ENCODE data around the gene DCBLD2. TPM values are rescaled to one million over a fixed set of nuclear protein-coding genes. Genes with fewer than 3 reads are reported as not detected.

Gene DCBLD2
- total and polyA plus RNA-seq, 2 donors (not counting 3 experiments of a cell fraction or from before 2014, with no cell fraction given) = 28.7 to 77.3 TPM

- H3K27me3 ChIP-seq (ENCODE audit: control insufficient read depth in 2 of 2, insufficient read depth in 2 of 2, low read length in 2 of 2) = no peaks in the 10 kb centered on the region
- H4K20me1 ChIP-seq (replicated peaks; ENCODE audit: control insufficient read depth, extremely low read depth, insufficient read depth, low read length) = peaks cover 2% of the 10 kb centered on the region
- H3K79me2 ChIP-seq (ENCODE audit: control insufficient read depth, insufficient read depth, low read length) = peaks cover 96% of the 10 kb centered on the region
- BruUV-seq (replicated peaks) = no TSS peak
- no peak overlapping the region for H2AFZ ChIP-seq (ENCODE audit: low read depth, low read length)
- H3K9me1 ChIP-seq (replicated peaks; ENCODE audit: control insufficient read depth, extremely low read depth, insufficient read depth, low read length) = no peaks in the 10 kb centered on the region
- POLR2A ChIA-PET = interaction anchor here (2.1 kb wide), 1 partner anchor 14 kb away, joined by 9 read pairs; the partner anchor contains the start of gene DCBLD2
- dilution Hi-C loops (cut with MboI; ENCODE audit: extremely low pct_ligation_motif_present, low sequenced_read_pairs) (no loop called here), intact Hi-C loops (cut with micrococcal nuclease) (no loop called here)
- no peak overlapping the region for H3K4me2 ChIP-seq (ENCODE audit: insufficient read depth, low read length)
- peaks cover 65% of the 10 kb centered on the region for H3K4me1 ChIP-seq (ENCODE audit: control insufficient read depth, extremely low read depth, insufficient read depth, low read length)
- TF ChIP-seq MAX (IDR thresholded peaks at IDR 0.05; ENCODE audit: insufficient read depth, insufficient read length) = no peak
- no peak for TF ChIP-seq POLR2AphosphoS5 (IDR thresholded peaks at IDR 0.05; ENCODE audit: insufficient read depth, low read depth, low read length)
- TF ChIP-seq POLR2A (IDR thresholded peaks at IDR 0.05; ENCODE audit: low read depth, low read length) = no peak
- no peaks in the 10 kb centered on the region for H3K36me3 ChIP-seq (ENCODE audit: control insufficient read depth in 2 of 2, extremely low read depth in 1 of 2, insufficient read depth in 2 of 2, low read length in 2 of 2)
- FAIRE-seq = no peak
- no peak overlapping the region for H3K27ac ChIP-seq (ENCODE audit: insufficient read depth, low read depth, low read length)
- no peak for DNase-seq (ENCODE audit: low read depth, low spot score)
- no peak overlapping the region for H3K4me3 ChIP-seq (replicated peaks in 1 of 3; ENCODE audit: insufficient read depth in 1 of 3, low read depth in 1 of 3, low read length in 3 of 3)
- CTCF ChIA-PET = interaction anchor here (1.2 to 2.1 kb wide), 6 partner anchors 11 to 107 kb away, joined by 3 to 8 read pairs (median 4); no protein-coding TSS in a partner anchor
- H3K9ac ChIP-seq (replicated peaks; ENCODE audit: extremely low read depth, insufficient read depth, low read length) = no peak overlapping the region
- no peaks in the 10 kb centered on the region for H3K9me3 ChIP-seq (replicated peaks; ENCODE audit: control insufficient read depth, insufficient read depth, low read length)
These were observed 13.8 kb downstream of the DCBLD2 start for GRCh38 chr3:98887684-98888083.

GRCh38 chr3:98886525-98886924, 15.0 kb downstream of the DCBLD2 start:
- H4K20me1 ChIP-seq (replicated peaks; ENCODE audit: control insufficient read depth, extremely low read depth, insufficient read depth, low read length) = peaks cover 2% of the 10 kb centered on the region
- H3K4me3 ChIP-seq (replicated peaks in 1 of 3; ENCODE audit: insufficient read depth in 1 of 3, low read depth in 1 of 3, low read length in 3 of 3) = no peak overlapping the region
- POLR2A ChIA-PET = interaction anchor here (1.3 kb wide), 1 partner anchor 15 kb away, joined by 5 read pairs; the partner anchor contains the start of gene DCBLD2
- H3K9ac ChIP-seq (replicated peaks; ENCODE audit: extremely low read depth, insufficient read depth, low read length) = no peak overlapping the region
- DNase-seq (ENCODE audit: low read depth, low spot score) (peak; percentile 37), FAIRE-seq (peak; percentile 24)
- H3K9me1 ChIP-seq (replicated peaks; ENCODE audit: control insufficient read depth, extremely low read depth, insufficient read depth, low read length) = no peaks in the 10 kb centered on the region
- BruUV-seq (replicated peaks) = no TSS peak
- H3K36me3 ChIP-seq (ENCODE audit: control insufficient read depth in 2 of 2, extremely low read depth in 1 of 2, insufficient read depth in 2 of 2, low read length in 2 of 2) = no peaks in the 10 kb centered on the region
- CTCF ChIA-PET = interaction anchor here (0.9 to 2.4 kb wide), 3 partner anchors 15 to 107 kb away, joined by 3 to 9 read pairs (median 5); partner anchors contain the start of gene DCBLD2
- H2AFZ ChIP-seq (ENCODE audit: low read depth, low read length) = no peak overlapping the region
- dilution Hi-C loops (cut with MboI; ENCODE audit: extremely low pct_ligation_motif_present, low sequenced_read_pairs) = no loop called here
- intact Hi-C loops (cut with micrococcal nuclease) = no loop called here
- peak overlapping the region; percentile 78 for H3K4me2 ChIP-seq (ENCODE audit: insufficient read depth, low read length)
- H3K9me3 ChIP-seq (replicated peaks; ENCODE audit: control insufficient read depth, insufficient read depth, low read length) = no peaks in the 10 kb centered on the region
- H3K4me1 ChIP-seq (ENCODE audit: control insufficient read depth, extremely low read depth, insufficient read depth, low read length) = peaks cover 57% of the 10 kb centered on the region
- peak overlapping the region; percentile 49 for H3K27ac ChIP-seq (ENCODE audit: insufficient read depth, low read depth, low read length)
- H3K79me2 ChIP-seq (ENCODE audit: control insufficient read depth, insufficient read depth, low read length) = peaks cover 94% of the 10 kb centered on the region
- no peaks in the 10 kb centered on the region for H3K27me3 ChIP-seq (ENCODE audit: control insufficient read depth in 2 of 2, insufficient read depth in 2 of 2, low read length in 2 of 2)
- TF ChIP-seq JUN (IDR thresholded peaks at IDR 0.05; ENCODE audit: borderline replicate concordance, insufficient read depth, insufficient read length, low read depth) (peak; percentile 40), FOS (IDR thresholded peaks at IDR 0.05; ENCODE audit: borderline replicate concordance, insufficient read depth, low read length) (peak; percentile 42), MYC (IDR thresholded peaks at IDR 0.05; ENCODE audit: low read depth, low read length) (no peak), POLR2AphosphoS5 (IDR thresholded peaks at IDR 0.05; ENCODE audit: insufficient read depth, low read depth, low read length) (no peak), MAX (IDR thresholded peaks at IDR 0.05; ENCODE audit: insufficient read depth, insufficient read length) (no peak), GATA2 (IDR thresholded peaks at IDR 0.05; ENCODE audit: insufficient read depth, insufficient read length, low read depth, low read length) (peak; percentile 66), POLR2A (IDR thresholded peaks at IDR 0.05; ENCODE audit: low read depth, low read length) (no peak), EZH2 (IDR thresholded peaks at IDR 0.05; ENCODE audit: borderline replicate concordance, low read depth, low read length, severe bottlenecking) (no peak)
- TF ChIP-seq, protein P1, sequence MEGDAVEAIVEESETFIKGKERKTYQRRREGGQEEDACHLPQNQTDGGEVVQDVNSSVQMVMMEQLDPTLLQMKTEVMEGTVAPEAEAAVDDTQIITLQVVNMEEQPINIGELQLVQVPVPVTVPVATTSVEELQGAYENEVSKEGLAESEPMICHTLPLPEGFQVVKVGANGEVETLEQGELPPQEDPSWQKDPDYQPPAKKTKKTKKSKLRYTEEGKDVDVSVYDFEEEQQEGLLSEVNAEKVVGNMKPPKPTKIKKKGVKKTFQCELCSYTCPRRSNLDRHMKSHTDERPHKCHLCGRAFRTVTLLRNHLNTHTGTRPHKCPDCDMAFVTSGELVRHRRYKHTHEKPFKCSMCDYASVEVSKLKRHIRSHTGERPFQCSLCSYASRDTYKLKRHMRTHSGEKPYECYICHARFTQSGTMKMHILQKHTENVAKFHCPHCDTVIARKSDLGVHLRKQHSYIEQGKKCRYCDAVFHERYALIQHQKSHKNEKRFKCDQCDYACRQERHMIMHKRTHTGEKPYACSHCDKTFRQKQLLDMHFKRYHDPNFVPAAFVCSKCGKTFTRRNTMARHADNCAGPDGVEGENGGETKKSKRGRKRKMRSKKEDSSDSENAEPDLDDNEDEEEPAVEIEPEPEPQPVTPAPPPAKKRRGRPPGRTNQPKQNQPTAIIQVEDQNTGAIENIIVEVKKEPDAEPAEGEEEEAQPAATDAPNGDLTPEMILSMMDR (IDR thresholded peaks at IDR 0.05; ENCODE audit: extremely low read depth in 1 of 2, insufficient read depth in 1 of 2, low read depth in 1 of 2, low read length in 2 of 2) = no peak
